ES-I3 (cell line): ENCODE measurements around the gene PNCK.
A peak's percentile ranks its signal among the peaks of the same experiment; 100 is the strongest.

Source experiments
- H3K36me3 ChIP-seq: 2 replicates; pipeline ENCODE4 v1.6.1; 2013; ENCODE audit warnings: mild to moderate bottlenecking, low read length, control low read depth, moderate library complexity; ENCODE audit not compliant: insufficient read depth
- H3K4me1 ChIP-seq: 2 replicates; pipeline ENCODE4 v1.6.1; 2013; ENCODE audit warnings: mild to moderate bottlenecking, control low read depth, low read length; ENCODE audit not compliant: insufficient read depth
- H3K9ac ChIP-seq: 2 replicates; pipeline ENCODE4 v1.6.1; 2013; ENCODE audit warnings: low read depth, mild to moderate bottlenecking, low read length, moderate library complexity
- H3K9me3 ChIP-seq: 2 replicates; pipeline ENCODE4 v1.6.1; 2013; ENCODE audit warnings: mild to moderate bottlenecking, low read length, moderate library complexity; ENCODE audit not compliant: control insufficient read depth, insufficient read depth

The PNCK gene

GRCh38 chrX:153668423-153669173, 5.0 kb downstream of the PNCK start:
- Histone ChIP-seq H3K4me1 (no peaks in the 10 kb centered on the region; the same call in 1 of the 2 replicates), H3K9ac (no peak overlapping the region), H3K9me3 (no peaks in the 10 kb centered on the region), H3K36me3 (no peaks in the 10 kb centered on the region)

GRCh38 chrX:153667956-153668396, 5.6 kb downstream of the PNCK start:
- Histone ChIP-seq H3K36me3 (no peaks in the 10 kb centered on the region), H3K4me1 (no peaks in the 10 kb centered on the region; the same call in 1 of the 2 replicates), H3K9me3 (no peaks in the 10 kb centered on the region), H3K9ac (peak overlapping the region; percentile 59; the same call in 1 of the 2 replicates)

GRCh38 chrX:153667281-153667955, 6.2 kb downstream of the PNCK start:
- Histone ChIP-seq H3K9ac (peak overlapping the region; percentile 59; the same call in 1 of the 2 replicates), H3K9me3 (no peaks in the 10 kb centered on the region), H3K36me3 (no peaks in the 10 kb centered on the region), H3K4me1 (no peaks in the 10 kb centered on the region; the same call in 1 of the 2 replicates)

GRCh38 chrX:153665726-153666306, 7.8 kb downstream of the PNCK start:
- H3K36me3 ChIP-seq = no peaks in the 10 kb centered on the region
- peaks cover 4% of the 10 kb centered on the region; the same call in 1 of the 2 replicates for H3K9me3 ChIP-seq
- H3K4me1 ChIP-seq = no peaks in the 10 kb centered on the region; the same call in 1 of the 2 replicates
- no peak overlapping the region for H3K9ac ChIP-seq

GRCh38 chrX:153662266-153662665, 11.3 kb downstream of the PNCK start:
- Histone ChIP-seq H3K36me3 (no peaks in the 10 kb centered on the region), H3K9me3 (peaks cover 7% of the 10 kb centered on the region; the same call in 1 of the 2 replicates), H3K4me1 (no peaks in the 10 kb centered on the region), H3K9ac (peak overlapping the region; percentile 12; the same call in 1 of the 2 replicates)

- Histone ChIP-seq H3K4me1 (no peaks in the 10 kb centered on the region), H3K9ac (no peak overlapping the region), H3K9me3 (peaks cover 7% of the 10 kb centered on the region; the same call in 1 of the 2 replicates), H3K36me3 (no peaks in the 10 kb centered on the region)
These were observed 14.3 kb downstream of the PNCK start for GRCh38 chrX:153659268-153659667.

- H3K9ac ChIP-seq = no peak overlapping the region
- no peaks in the 10 kb centered on the region for H3K36me3 ChIP-seq
- no peaks in the 10 kb centered on the region for H3K4me1 ChIP-seq
- peaks cover 7% of the 10 kb centered on the region; the same call in 1 of the 2 replicates for H3K9me3 ChIP-seq
These were observed 16.5 kb downstream of the PNCK start for GRCh38 chrX:153657161-153657560.

GRCh38 chrX:153653556-153653955, 20.1 kb downstream of the PNCK start:
- no peaks in the 10 kb centered on the region for H3K36me3 ChIP-seq
- peaks cover 3% of the 10 kb centered on the region; the same call in 1 of the 2 replicates for H3K4me1 ChIP-seq
- no peak overlapping the region for H3K9ac ChIP-seq
- H3K9me3 ChIP-seq = no peaks in the 10 kb centered on the region

- Histone ChIP-seq H3K4me1 (peaks cover 3% of the 10 kb centered on the region; the same call in 1 of the 2 replicates), H3K9me3 (no peaks in the 10 kb centered on the region), H3K36me3 (no peaks in the 10 kb centered on the region), H3K9ac (no peak overlapping the region)
These were observed 22.0 kb downstream of the PNCK start for GRCh38 chrX:153651540-153652079.

- Histone ChIP-seq H3K9me3 (no peaks in the 10 kb centered on the region), H3K4me1 (peaks cover 3% of the 10 kb centered on the region; the same call in 1 of the 2 replicates), H3K9ac (no peak overlapping the region), H3K36me3 (no peaks in the 10 kb centered on the region)
These were observed 22.7 kb downstream of the PNCK start for GRCh38 chrX:153650959-153651358.

GRCh38 chrX:153649915-153650782, 23.5 kb downstream of the PNCK start:
- Histone ChIP-seq H3K4me1 (peaks cover 3% of the 10 kb centered on the region; the same call in 1 of the 2 replicates), H3K9me3 (no peaks in the 10 kb centered on the region), H3K9ac (no peak overlapping the region), H3K36me3 (no peaks in the 10 kb centered on the region)

- H3K9ac ChIP-seq = no peak overlapping the region
- H3K9me3 ChIP-seq = no peaks in the 10 kb centered on the region
These were observed 24.3 kb downstream of the PNCK start for GRCh38 chrX:153649178-153649914.

More at GRCh38 chrX:153649178-153649914, 24.3 kb downstream of the PNCK start:
- Histone ChIP-seq H3K36me3 (no peaks in the 10 kb centered on the region), H3K4me1 (peaks cover 3% of the 10 kb centered on the region; the same call in 1 of the 2 replicates)
